ENCODE data around the gene MS4A4A. TPM values are rescaled to one million over a fixed set of nuclear protein-coding genes. Genes with fewer than 3 reads are reported as not detected.

MS4A4A gene
- total RNA-seq, 4 donors from 2014 or later = 7.6 to 23.8 (median 12.0) TPM

GRCh38 chr11:60242740-60243239 lies 37.7 kb upstream of the MS4A4A start, which contains the start of gene MS4A4E:
MS4A4E (minus strand) TSS chr11:60243137; CDS start chr11:60230055, 13,082 bp downstream.
- intact Hi-C loops (cut with DNase I; ENCODE audit: low total_unique reads) (no loop called here), in situ Hi-C loops (cut with MboI; ENCODE audit: low pct_ligation_motif_present in 1 of 4, low pct_unique_long_range_greater_than_20kb in 1 of 4, low sequenced_read_pairs in 3 of 4) (no loop called here)
- Histone ChIP-seq H3K36me3 (no peaks in the 10 kb centered on the region), H3K27ac (peak within 1 kb of the TSS in 1 of 4 donors; percentile 35), H3K27me3 (no peaks in the 10 kb centered on the region), H3K4me3 (peak within 1 kb of the TSS in 1 of 4 donors; percentile 5), H3K9me3 (no peaks in the 10 kb centered on the region), H3K4me1 (no peaks in the 10 kb centered on the region)
- 70 to 73% methylated on average over 3 to 5 of the region's 5 CpGs for WGBS, 2 donors (ENCODE audit: low coverage in 1 of 2)
- TF ChIP-seq POLR2A (IDR thresholded peaks at IDR 0.05) (peak; percentile 23), EP300 (IDR thresholded peaks at IDR 0.05; ENCODE audit: low read depth) (no peak), POLR2AphosphoS5 (IDR thresholded peaks at IDR 0.05) (no peak), CTCF (IDR thresholded peaks at IDR 0.05) (no peak)
- DNase-seq = no peak

DNA sequence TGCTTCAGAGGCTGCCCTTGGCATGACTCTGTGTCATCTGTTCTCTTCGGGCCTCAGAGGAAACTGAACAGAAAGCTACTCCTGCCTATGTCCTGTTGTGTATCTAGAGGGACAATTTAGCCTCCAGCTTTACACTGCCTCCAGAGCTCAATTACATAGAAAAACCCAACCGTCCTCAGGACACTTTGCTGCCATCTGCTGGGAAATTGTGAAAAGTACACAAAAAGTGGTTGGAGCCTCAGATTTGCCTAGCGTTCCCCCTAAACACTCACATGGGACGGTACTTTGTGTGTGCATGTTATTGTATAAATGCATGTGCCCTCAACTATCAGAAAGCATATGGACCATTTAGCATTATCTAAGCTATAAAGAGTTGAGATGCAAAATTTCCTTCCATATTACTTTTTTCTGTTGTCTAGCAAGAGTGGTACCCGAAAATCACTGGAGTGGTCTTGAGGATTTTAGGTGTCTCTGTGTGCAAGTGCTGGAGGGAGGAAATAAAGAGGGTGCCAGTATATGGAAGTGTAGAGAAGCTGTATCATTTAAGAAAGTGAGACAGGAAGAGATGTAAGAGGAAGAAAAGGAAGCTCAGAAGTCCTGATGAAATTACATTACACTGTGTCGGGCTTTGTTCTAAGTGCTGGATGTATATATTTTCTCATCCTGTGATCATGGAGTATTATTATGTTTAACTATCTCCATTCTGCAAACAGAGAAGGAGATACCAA lies 28.8 kb upstream of the MS4A4A start:
- WGBS, 2 donors (ENCODE audit: low coverage in 1 of 2) = 22 to 35% methylated on average over 6 of the region's 6 CpGs
- intact Hi-C loops (cut with DNase I; ENCODE audit: low total_unique reads) = loop anchor here (2.0 kb wide), 1 partner anchor 25 kb away; no protein-coding TSS in a partner anchor

DNA sequence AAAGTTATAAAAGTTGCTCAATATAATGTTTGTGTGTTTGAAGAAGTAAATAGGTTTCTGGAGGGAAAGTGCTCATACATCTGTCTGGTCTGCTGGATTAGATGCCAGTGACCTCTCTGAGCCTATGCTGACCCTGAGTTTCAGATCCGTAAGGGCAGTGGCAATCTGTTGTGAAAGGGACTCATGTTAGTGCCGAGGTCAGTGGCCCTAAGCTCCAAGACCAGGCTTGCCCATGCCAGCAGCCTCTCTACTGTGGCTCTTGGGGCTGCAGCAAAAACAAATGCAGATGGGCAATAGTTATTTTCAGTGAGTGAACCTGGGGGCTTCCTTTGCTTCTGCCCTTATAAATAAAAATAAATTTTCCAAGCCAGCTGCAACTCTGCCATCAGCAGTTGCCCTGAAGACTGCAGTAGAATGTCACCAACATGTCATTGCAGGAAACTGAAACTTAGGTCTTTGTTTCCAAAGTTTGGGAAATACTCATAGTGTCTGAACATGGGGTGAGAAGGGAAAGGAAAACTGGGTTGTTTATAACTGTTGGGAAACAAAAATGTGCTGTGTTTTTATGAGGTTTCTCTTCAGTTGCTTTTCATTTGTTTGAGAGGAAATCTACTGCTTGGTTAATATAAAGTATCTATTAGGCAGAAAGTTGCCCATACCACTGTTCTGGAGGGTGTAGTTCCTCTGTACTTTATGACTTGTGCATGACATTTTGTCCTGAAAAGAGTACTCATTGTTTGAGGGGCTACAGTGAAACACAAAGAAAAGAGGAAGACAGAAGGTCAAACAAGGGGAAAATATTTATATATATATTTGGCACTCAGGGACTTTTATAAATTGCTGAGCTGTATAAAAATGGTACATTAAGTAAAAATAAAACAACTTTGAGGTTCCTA lies 28.0 kb upstream of the MS4A4A start:
- in situ Hi-C loops (cut with MboI; ENCODE audit: low pct_ligation_motif_present in 1 of 4, low pct_unique_long_range_greater_than_20kb in 1 of 4, low sequenced_read_pairs in 3 of 4) = loop anchor here in 1 of 4 donors (25.0 kb wide), 1 partner anchor 90 kb away; no protein-coding TSS in a partner anchor
- TF ChIP-seq POLR2AphosphoS5 (IDR thresholded peaks at IDR 0.05) (no peak), CTCF (IDR thresholded peaks at IDR 0.05) (no peak)
- H3K27ac ChIP-seq = peak overlapping the region in 2 of 4 donors; percentile 20 to 35
- intact Hi-C loops (cut with DNase I; ENCODE audit: low total_unique reads) = no loop called here
- no peak overlapping the region for H3K4me3 ChIP-seq
- DNase-seq = no peak
- no peaks in the 10 kb centered on the region for H3K4me1 ChIP-seq
- H3K27me3 ChIP-seq = no peaks in the 10 kb centered on the region
- 49% methylated on average over 2 of the region's 2 CpGs; no CpG with 5 or more reads in 1 of the 2 donors for WGBS, 2 donors (ENCODE audit: low coverage in 1 of 2)
- H3K9me3 ChIP-seq = no peaks in the 10 kb centered on the region
- no peaks in the 10 kb centered on the region for H3K36me3 ChIP-seq

More for the DNA sequence above, 28.8 kb upstream of the MS4A4A start:
- H3K4me1 ChIP-seq = no peaks in the 10 kb centered on the region
- H3K27me3 ChIP-seq = no peaks in the 10 kb centered on the region
- TF ChIP-seq CTCF (IDR thresholded peaks at IDR 0.05) (peak; percentile 24 to 41 (median 40)), POLR2A (IDR thresholded peaks at IDR 0.05) (no peak)
- no peak for DNase-seq
- in situ Hi-C loops (cut with MboI; ENCODE audit: low pct_ligation_motif_present in 1 of 4, low pct_unique_long_range_greater_than_20kb in 1 of 4, low sequenced_read_pairs in 3 of 4) = loop anchor here in 1 of 4 donors (25.0 kb wide), 1 partner anchor 89 kb away; no protein-coding TSS in a partner anchor
- H3K36me3 ChIP-seq = no peaks in the 10 kb centered on the region
- no peaks in the 10 kb centered on the region for H3K9me3 ChIP-seq
- peak overlapping the region in 2 of 4 donors; percentile 20 to 48 for H3K27ac ChIP-seq
- H3K4me3 ChIP-seq = no peak overlapping the region

All from transverse colon (tissue), 4 donors.